Glutamatergic neuron (in vitro differentiated cells): ENCODE results near the gene FBXL20. TPM values are rescaled to one million over a fixed set of nuclear protein-coding genes. Genes with fewer than 3 reads are reported as not detected.
"Not testable (repeated sequence)": the region's sequence is repeated elsewhere in the genome, so short reads cannot be mapped to it uniquely, and the experiment has no call there.

Source experiments
- DNase-seq: peaks from one replicate; pipeline ENCODE4 v3.0.0; 2022
- H3K27ac Mint-ChIP-seq: one replicate; pipeline ENCODE4 v1.8.0; 2020; ENCODE audit warnings: mild to moderate bottlenecking, mixed read lengths, inconsistent platforms; ENCODE audit not compliant: unreplicated experiment
- H3K27me3 Mint-ChIP-seq: one replicate; pipeline ENCODE4 v1.8.0; 2020; ENCODE audit warnings: mild to moderate bottlenecking, moderate library complexity, mixed read lengths, inconsistent platforms; ENCODE audit not compliant: unreplicated experiment
- H3K36me3 Mint-ChIP-seq: one replicate; pipeline ENCODE4 v1.8.0; 2020; ENCODE audit warnings: mild to moderate bottlenecking, mixed read lengths, inconsistent platforms; ENCODE audit not compliant: unreplicated experiment
- H3K4me1 Mint-ChIP-seq: one replicate; pipeline ENCODE4 v1.8.0; 2020; ENCODE audit warnings: mild to moderate bottlenecking, low read depth, mixed read lengths, inconsistent platforms; ENCODE audit not compliant: unreplicated experiment
- H3K4me3 Mint-ChIP-seq: one replicate; pipeline ENCODE4 v1.8.0; 2020; ENCODE audit warnings: mild to moderate bottlenecking, mixed read lengths, inconsistent platforms; ENCODE audit not compliant: unreplicated experiment
- H3K9me3 Mint-ChIP-seq: one replicate; pipeline ENCODE4 v1.8.0; 2020; ENCODE audit warnings: mild to moderate bottlenecking, moderate library complexity, mixed read lengths, inconsistent platforms; ENCODE audit not compliant: unreplicated experiment
- CTCF ChIP-seq: fragments of 200-600 bp; sonication (generic); IDR thresholded peaks from one replicate; pipeline ENCODE4 v1.5.0; 2021; ENCODE audit not compliant: partially characterized antibody, unreplicated experiment
- long read RNA-seq: library from polyadenylated mRNA; unstranded; transcript quantifications from one replicate; pipeline ENCODE4 v2.0.0, GENCODE V29; 2020; ENCODE audit not compliant: unreplicated experiment
- total RNA-seq: library from RNA; stranded (reverse); fragmentation: NEBNext Ultra II Directional; extraction: Animal tissue kit (Norgen Biotek cat#: 25700); gene quantifications from one replicate; pipeline ENCODE4 v1.2.1, GENCODE V29; 2021; ENCODE audit not compliant: unreplicated experiment

Gene FBXL20
- 31.0 TPM for total RNA-seq
- long read RNA-seq, full-length matches to known transcripts, result 2 of 7 reads
- long read RNA-seq, partial matches to known transcripts, result 2 of 7 reads
- long read RNA-seq, other reads (novel, unspliced or antisense), result 3 of 7 reads

- H3K4me1 Mint-ChIP-seq, result peaks cover 3% of the 10 kb centered on the region
- peak; percentile 96 for DNase-seq
- H3K36me3 Mint-ChIP-seq, result no peaks in the 10 kb centered on the region
- peaks cover 9% of the 10 kb centered on the region for H3K9me3 Mint-ChIP-seq
- H3K27me3 Mint-ChIP-seq, result peaks cover 4% of the 10 kb centered on the region
- H3K27ac Mint-ChIP-seq, result peak within 1 kb of the TSS; percentile 93
- H3K4me3 Mint-ChIP-seq, result peak within 1 kb of the TSS; percentile 98
- no peak for TF ChIP-seq CTCF
These were observed at the start of gene FBXL20 for GRCh38 chr17:39401412-39402243. TSS of gene FBXL20 (minus strand) at chr17:39401626. CDS start at chr17:39401402, 224 bp downstream.

GRCh38 chr17:39450847-39451581 lies 49.6 kb upstream of the FBXL20 start, which contains the start of gene MED1:
TSS of gene MED1 (minus strand) at chr17:39451263. CDS start at chr17:39451062, 201 bp downstream.
- TF ChIP-seq CTCF, result no peak
- H3K36me3 Mint-ChIP-seq, result no peaks in the 10 kb centered on the region
- peak within 1 kb of the TSS; percentile 95 for H3K4me3 Mint-ChIP-seq
- peak; percentile 93 for DNase-seq
- peaks cover 2% of the 10 kb centered on the region for H3K27me3 Mint-ChIP-seq
- peaks cover 3% of the 10 kb centered on the region for H3K4me1 Mint-ChIP-seq
- H3K27ac Mint-ChIP-seq, result peak within 1 kb of the TSS; percentile 96
- H3K9me3 Mint-ChIP-seq, result peaks cover 1% of the 10 kb centered on the region

- no peak for DNase-seq
- Mint-ChIP-seq H3K4me3 (peak overlapping the region; percentile 95), H3K27ac (peak overlapping the region; percentile 96), H3K9me3 (no peaks in the 10 kb centered on the region), H3K36me3 (no peaks in the 10 kb centered on the region), H3K27me3 (peaks cover 2% of the 10 kb centered on the region), H3K4me1 (peaks cover 3% of the 10 kb centered on the region)
- TF ChIP-seq CTCF, result no peak
These were observed 48.6 kb upstream of the FBXL20 start for GRCh38 chr17:39450051-39450450.

GRCh38 chr17:39447561-39447960 lies 46.1 kb upstream of the FBXL20 start:
- H3K27ac Mint-ChIP-seq, result no peak overlapping the region
- H3K4me1 Mint-ChIP-seq, result peaks cover 3% of the 10 kb centered on the region
- peaks cover 8% of the 10 kb centered on the region for H3K36me3 Mint-ChIP-seq
- peaks cover 2% of the 10 kb centered on the region for H3K9me3 Mint-ChIP-seq
- H3K27me3 Mint-ChIP-seq, result peaks cover 2% of the 10 kb centered on the region
- H3K4me3 Mint-ChIP-seq, result no peak overlapping the region
- no peak for TF ChIP-seq CTCF
- no peak for DNase-seq

GRCh38 chr17:39443326-39443725 lies 41.9 kb upstream of the FBXL20 start:
- DNase-seq, result no peak
- H3K36me3 Mint-ChIP-seq, result peaks cover 8% of the 10 kb centered on the region
- no peak for TF ChIP-seq CTCF
- H3K27me3 Mint-ChIP-seq, result no peaks in the 10 kb centered on the region
- H3K4me1 Mint-ChIP-seq, result no peaks in the 10 kb centered on the region
- peaks cover 2% of the 10 kb centered on the region for H3K9me3 Mint-ChIP-seq
- no peak overlapping the region for H3K27ac Mint-ChIP-seq
- H3K4me3 Mint-ChIP-seq, result no peak overlapping the region

- H3K9me3 Mint-ChIP-seq, H3K36me3 Mint-ChIP-seq, H3K4me3 Mint-ChIP-seq, H3K27me3 Mint-ChIP-seq, DNase-seq, H3K27ac Mint-ChIP-seq, H3K4me1 Mint-ChIP-seq: not testable (repeated sequence)
These were observed 38.4 kb upstream of the FBXL20 start for GRCh38 chr17:39439868-39440267.
